GM23338 (cell line): ENCODE results near the gene TMEM273.

Experiments
- CTCF ChIP-seq, 2 experiments: fragments of 200-600 bp in 1 of 2; sonication (generic) in 1 of 2; conservative IDR thresholded peaks; 2 replicates each; pipeline versions ENCODE4 v1.5.1 to v1.6.1; 2016 to 2017; ENCODE audit warnings: antibody characterized with exemption in 2 of 2, low read depth in 2 of 2, mild to moderate bottlenecking in 2 of 2, moderate library complexity in 1 of 2
- EZH2phosphoT487 ChIP-seq: fragments of 200-600 bp; sonication (generic); IDR thresholded peaks from one replicate; pipeline ENCODE4 v1.8.1; 2018; ENCODE audit warnings: antibody characterized with exemption; ENCODE audit not compliant: unreplicated experiment
- POLR2AphosphoS5 ChIP-seq: IDR thresholded peaks from 2 replicates; pipeline ENCODE4 v1.6.1; 2016; ENCODE audit warnings: antibody characterized with exemption, low read depth

- no peak for TF ChIP-seq CTCF (conservative IDR thresholded peaks at IDR 0.05; ENCODE audit: low read depth in 2 of 2)
- TF ChIP-seq POLR2AphosphoS5, result no peak
- TF ChIP-seq EZH2phosphoT487, result no peak
Observed at GRCh38 chr10:49172061-49172776, 16.0 kb downstream of the TMEM273 start.
